ENCODE measurements around the gene CYBA. TPM values are rescaled to one million over a fixed set of nuclear protein-coding genes. Genes with fewer than 3 reads are reported as not detected.

The CYBA gene
- total RNA-seq, 2 donors from 2014 or later: 188 to 220 TPM

DNA sequence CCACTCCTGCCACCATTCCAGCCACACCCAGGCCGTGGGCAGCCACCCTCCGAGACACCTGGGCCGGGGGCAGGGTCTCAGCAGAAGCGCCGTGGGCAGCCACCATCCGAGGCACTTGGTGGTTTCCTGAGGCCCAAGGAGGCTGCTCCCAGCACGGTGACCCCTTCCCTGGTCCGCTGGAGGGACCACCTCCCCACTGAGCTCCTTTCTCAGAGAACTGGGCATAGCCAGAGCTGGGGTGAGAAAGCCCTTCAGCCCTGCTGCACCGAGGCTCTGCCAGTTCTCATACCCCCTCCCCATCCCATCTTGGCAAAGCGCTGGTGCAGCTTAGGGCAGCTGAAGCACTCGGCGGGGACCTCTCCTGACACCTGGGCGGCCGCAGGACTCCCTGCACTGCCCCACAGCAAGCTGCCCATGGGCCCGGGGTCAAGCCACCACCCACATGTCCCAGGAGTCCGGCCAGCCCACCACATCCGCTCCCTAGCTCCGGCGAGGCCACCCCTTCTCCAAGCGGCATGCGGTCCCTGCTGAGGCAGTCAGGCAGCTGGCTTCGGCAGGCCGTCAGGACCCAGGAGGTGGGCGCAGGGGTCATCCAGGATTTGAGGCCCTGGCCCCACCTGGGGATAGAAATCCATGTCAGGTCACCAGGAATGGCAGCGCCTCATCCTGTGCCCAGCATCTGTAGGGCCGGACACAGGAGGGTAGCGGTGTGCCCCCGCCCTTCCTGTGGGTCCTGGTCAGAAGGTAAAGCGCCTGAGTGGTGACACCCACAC is 1.3 kb upstream of the CYBA start:
- Mint-ChIP-seq H3K9me3 (no peaks in the 10 kb centered on the region), H3K4me3 (peak overlapping the region; percentile 20), H3K27ac (no peak overlapping the region), H3K36me3 (ENCODE audit: low read depth) (peaks cover 16% of the 10 kb centered on the region), H3K4me1 (peaks cover 5% of the 10 kb centered on the region), H3K27me3 (ENCODE audit: insufficient read depth) (no peaks in the 10 kb centered on the region)
- no peak overlapping the region for H3K4me3 ChIP-seq (ENCODE audit: low read length)
- no peak for TF ChIP-seq CTCF (conservative IDR thresholded peaks at IDR 0.05)
- WGBS, 2 experiments (ENCODE audit: insufficient coverage in 1 of 2, insufficient read length in 1 of 2): 91 to 94% methylated on average over 18 to 29 of the region's 29 CpGs
- H3K4me1 ChIP-seq (ENCODE audit: control insufficient read depth, insufficient read depth, low read length): peaks cover 5% of the 10 kb centered on the region
- no peak overlapping the region for H3K27ac ChIP-seq (ENCODE audit: low read depth, low read length)
- no peak overlapping the region for H3K9ac ChIP-seq (ENCODE audit: extremely low read depth, low read length, poor library complexity, severe bottlenecking)
- DNase-seq: no peak
- no peaks in the 10 kb centered on the region for H3K27me3 ChIP-seq (ENCODE audit: control insufficient read depth, insufficient read depth, low read length, poor library complexity, severe bottlenecking)
- no peaks in the 10 kb centered on the region for H3K9me3 ChIP-seq (ENCODE audit: control insufficient read depth, low read length)
- H3K36me3 ChIP-seq (ENCODE audit: control insufficient read depth, insufficient read depth, low read length): no peaks in the 10 kb centered on the region

- TF ChIP-seq CTCF (conservative IDR thresholded peaks at IDR 0.05): no peak
- Histone ChIP-seq H3K27ac (ENCODE audit: low read depth, low read length) (no peak overlapping the region), H3K4me1 (ENCODE audit: control insufficient read depth, insufficient read depth, low read length) (peaks cover 5% of the 10 kb centered on the region), H3K27me3 (ENCODE audit: control insufficient read depth, insufficient read depth, low read length, poor library complexity, severe bottlenecking) (no peaks in the 10 kb centered on the region), H3K36me3 (ENCODE audit: control insufficient read depth, insufficient read depth, low read length) (no peaks in the 10 kb centered on the region), H3K9ac (ENCODE audit: extremely low read depth, low read length, poor library complexity, severe bottlenecking) (no peak overlapping the region), H3K9me3 (ENCODE audit: control insufficient read depth, low read length) (no peaks in the 10 kb centered on the region), H3K4me3 (ENCODE audit: low read length) (peak overlapping the region; percentile 90)
- H3K4me1 Mint-ChIP-seq: peaks cover 5% of the 10 kb centered on the region
- H3K27ac Mint-ChIP-seq: peak overlapping the region; percentile 48
- WGBS, 2 experiments (ENCODE audit: insufficient coverage in 1 of 2, insufficient read length in 1 of 2): 64 to 74% methylated on average over 15 to 24 of the region's 24 CpGs
- H3K9me3 Mint-ChIP-seq: no peaks in the 10 kb centered on the region
- no peaks in the 10 kb centered on the region for H3K27me3 Mint-ChIP-seq (ENCODE audit: insufficient read depth)
- peaks cover 16% of the 10 kb centered on the region for H3K36me3 Mint-ChIP-seq (ENCODE audit: low read depth)
- peak overlapping the region; percentile 78 for H3K4me3 Mint-ChIP-seq
- DNase-seq: peak; percentile 83
Measured at GRCh38 chr16:88651276-88651988, 579 bp upstream of the CYBA start.

DNA sequence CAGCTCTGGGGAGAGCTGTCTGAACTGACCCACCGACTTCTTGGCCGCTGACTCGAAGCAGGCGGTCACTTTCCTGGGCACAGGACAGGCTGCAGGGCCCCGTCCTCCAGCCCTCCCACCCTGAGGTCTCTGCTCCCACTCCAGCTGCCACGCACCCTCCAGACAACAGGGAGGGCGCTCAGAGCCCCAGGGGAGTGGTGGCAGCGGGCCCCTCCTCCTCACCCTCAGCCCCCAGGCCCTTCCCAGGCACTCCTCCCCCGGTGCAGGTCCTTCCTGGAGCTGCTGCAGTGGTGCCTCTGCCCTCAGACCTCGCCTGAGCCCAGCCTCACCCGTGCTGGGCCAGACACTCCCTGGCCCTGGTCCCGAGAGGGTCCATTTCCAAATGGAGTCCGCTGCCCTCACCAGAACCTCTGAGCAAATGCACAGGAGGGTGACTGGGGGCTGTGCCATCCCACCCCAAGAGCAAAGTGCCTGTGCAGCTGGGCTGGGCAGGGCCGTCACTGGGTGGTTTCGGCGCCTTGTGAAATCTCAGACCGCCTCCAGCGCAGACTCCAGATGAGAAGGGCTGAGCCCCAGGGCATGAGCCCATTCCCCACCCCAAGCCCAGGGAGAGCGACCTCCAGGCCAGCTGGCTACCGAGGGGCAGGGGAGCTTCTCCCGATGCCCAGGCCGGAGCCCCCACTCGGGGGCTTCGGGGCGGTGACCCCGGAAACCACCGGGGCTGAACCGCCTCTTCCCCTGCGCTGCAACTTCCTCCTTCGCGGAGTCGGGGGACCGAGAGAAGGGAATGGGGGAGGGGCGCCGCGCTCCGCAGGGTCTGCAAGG is 717 bp downstream of the CYBA start:
- peaks cover 5% of the 10 kb centered on the region for H3K4me1 Mint-ChIP-seq
- DNase-seq: peak; percentile 77

More for the DNA sequence above, 717 bp downstream of the CYBA start:
- WGBS, 2 experiments (ENCODE audit: insufficient coverage in 1 of 2, insufficient read length in 1 of 2): 16 to 33% methylated on average over 12 to 37 of the region's 37 CpGs
- Histone ChIP-seq H3K36me3 (ENCODE audit: control insufficient read depth, insufficient read depth, low read length) (no peaks in the 10 kb centered on the region), H3K27me3 (ENCODE audit: control insufficient read depth, insufficient read depth, low read length, poor library complexity, severe bottlenecking) (no peaks in the 10 kb centered on the region), H3K9ac (ENCODE audit: extremely low read depth, low read length, poor library complexity, severe bottlenecking) (peak overlapping the region; percentile 60), H3K4me3 (ENCODE audit: low read length) (peak overlapping the region; percentile 90), H3K4me1 (ENCODE audit: control insufficient read depth, insufficient read depth, low read length) (peaks cover 5% of the 10 kb centered on the region), H3K9me3 (ENCODE audit: control insufficient read depth, low read length) (no peaks in the 10 kb centered on the region), H3K27ac (ENCODE audit: low read depth, low read length) (no peak overlapping the region)
- peaks cover 15% of the 10 kb centered on the region for H3K36me3 Mint-ChIP-seq (ENCODE audit: low read depth)
- H3K4me3 Mint-ChIP-seq: peak overlapping the region; percentile 78
- no peaks in the 10 kb centered on the region for H3K27me3 Mint-ChIP-seq (ENCODE audit: insufficient read depth)
- TF ChIP-seq CTCF (conservative IDR thresholded peaks at IDR 0.05): no peak
- no peaks in the 10 kb centered on the region for H3K9me3 Mint-ChIP-seq
- H3K27ac Mint-ChIP-seq: no peak overlapping the region
